Bronchial epithelial cell (primary cell): ENCODE data around the gene IDH3G. TPM values are rescaled to one million over a fixed set of nuclear protein-coding genes. Genes with fewer than 3 reads are reported as not detected.

Experiments used
- DNase-seq: peaks from one replicate; pipeline ENCODE4 v3.0.0-alpha.2; 2010; ENCODE audit warnings: low read depth
- FAIRE-seq: peaks from 2 replicates; lab custom pipeline; 2011; peaks lifted over from hg19 to GRCh38; lab: Jason Lieb, UNC
- H3K27me3 ChIP-seq: 2 replicates; pipeline ENCODE4 v1.5.1; 2011; ENCODE audit warnings: low read length; ENCODE audit not compliant: control insufficient read depth, insufficient read depth
- H3K36me3 ChIP-seq: 2 replicates; pipeline ENCODE4 v1.5.1; 2011; ENCODE audit warnings: low read length; ENCODE audit not compliant: control insufficient read depth, insufficient read depth
- H3K4me3 ChIP-seq: 2 replicates; pipeline ENCODE4 v1.5.1; 2011; ENCODE audit warnings: mild to moderate bottlenecking, low read depth, low read length, control low read depth
- total RNA-seq: library from RNA; depleted of rRNA; stranded (reverse); fragments of >200 nt; gene quantifications from 2 replicates; pipeline ENCODE4 v1.2.1, GENCODE V29; 2014
- TF ChIP-seq, protein P1 (sequence below): IDR thresholded peaks from 2 replicates; pipeline ENCODE4 v1.5.1; 2011; ENCODE audit warnings: mild to moderate bottlenecking, moderate library complexity, low read length, control low read depth, inconsistent platforms; ENCODE audit not compliant: insufficient read depth, severe bottlenecking

Gene IDH3G
- total RNA-seq, 1 donor from 2014 or later = 26.3 TPM

GRCh38 chrX:153812220-153812619, 18.0 kb upstream of the IDH3G start:
- TF ChIP-seq, protein P1, sequence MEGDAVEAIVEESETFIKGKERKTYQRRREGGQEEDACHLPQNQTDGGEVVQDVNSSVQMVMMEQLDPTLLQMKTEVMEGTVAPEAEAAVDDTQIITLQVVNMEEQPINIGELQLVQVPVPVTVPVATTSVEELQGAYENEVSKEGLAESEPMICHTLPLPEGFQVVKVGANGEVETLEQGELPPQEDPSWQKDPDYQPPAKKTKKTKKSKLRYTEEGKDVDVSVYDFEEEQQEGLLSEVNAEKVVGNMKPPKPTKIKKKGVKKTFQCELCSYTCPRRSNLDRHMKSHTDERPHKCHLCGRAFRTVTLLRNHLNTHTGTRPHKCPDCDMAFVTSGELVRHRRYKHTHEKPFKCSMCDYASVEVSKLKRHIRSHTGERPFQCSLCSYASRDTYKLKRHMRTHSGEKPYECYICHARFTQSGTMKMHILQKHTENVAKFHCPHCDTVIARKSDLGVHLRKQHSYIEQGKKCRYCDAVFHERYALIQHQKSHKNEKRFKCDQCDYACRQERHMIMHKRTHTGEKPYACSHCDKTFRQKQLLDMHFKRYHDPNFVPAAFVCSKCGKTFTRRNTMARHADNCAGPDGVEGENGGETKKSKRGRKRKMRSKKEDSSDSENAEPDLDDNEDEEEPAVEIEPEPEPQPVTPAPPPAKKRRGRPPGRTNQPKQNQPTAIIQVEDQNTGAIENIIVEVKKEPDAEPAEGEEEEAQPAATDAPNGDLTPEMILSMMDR = no peak
- Histone ChIP-seq H3K36me3 (no peaks in the 10 kb centered on the region), H3K27me3 (no peaks in the 10 kb centered on the region), H3K4me3 (no peak overlapping the region)
- no peak for FAIRE-seq
- DNase-seq = no peak

DNA sequence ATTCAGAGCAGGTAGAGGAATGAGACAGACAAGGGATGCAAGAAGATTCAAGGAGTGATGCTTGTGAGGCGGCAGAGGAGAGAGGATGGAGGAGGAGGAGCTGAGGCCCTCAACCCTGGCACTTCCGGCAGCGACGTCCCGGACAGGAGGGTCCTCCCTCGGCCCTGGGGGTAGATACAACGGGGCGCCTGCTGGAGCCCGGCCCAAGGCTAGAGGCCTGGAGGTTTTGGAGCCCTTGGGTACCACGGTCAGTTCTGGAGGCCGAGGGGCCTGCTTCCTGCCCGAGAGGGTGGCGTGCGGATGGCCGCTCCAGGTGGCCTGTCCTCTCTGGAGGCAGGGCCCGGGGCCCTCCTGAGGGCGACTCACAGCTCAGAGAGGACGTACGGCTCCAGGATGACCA, 13.8 kb upstream of the IDH3G start:
- DNase-seq = no peak

DNA sequence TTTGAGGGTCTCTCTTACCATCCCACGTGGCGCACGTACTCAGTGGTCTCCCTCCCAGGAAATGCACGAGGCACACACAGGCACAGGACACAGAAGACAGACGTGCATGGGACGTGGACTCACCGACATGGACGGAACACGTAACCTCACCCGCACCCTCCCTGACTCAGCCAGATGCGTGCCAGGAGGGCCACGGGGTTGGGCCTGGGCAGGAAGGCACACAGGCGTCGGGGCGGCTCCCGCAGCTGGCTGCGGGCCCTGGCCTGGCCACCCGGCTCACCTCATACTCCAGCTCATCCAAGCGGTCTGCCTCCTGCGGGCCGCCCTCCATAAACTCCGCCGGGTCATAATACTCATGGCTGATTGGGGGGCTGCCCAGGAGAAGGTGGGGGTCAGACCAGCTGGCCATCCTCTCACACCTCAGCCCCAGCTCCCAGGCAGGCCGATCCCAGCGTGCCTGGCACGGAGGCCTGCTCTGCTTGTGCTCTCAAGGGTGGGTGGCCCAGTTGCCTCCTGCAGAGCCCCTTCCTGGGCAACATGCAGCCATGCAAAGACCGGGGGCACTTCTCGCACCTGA, 12.9 kb upstream of the IDH3G start:
- Histone ChIP-seq H3K4me3 (no peak overlapping the region), H3K27me3 (peaks cover under 1% of the 10 kb centered on the region), H3K36me3 (no peaks in the 10 kb centered on the region)
- TF ChIP-seq, protein P1 = no peak
- DNase-seq = peak; percentile 3
- no peak for FAIRE-seq

More for the DNA sequence above, 13.8 kb upstream of the IDH3G start:
- Histone ChIP-seq H3K4me3 (no peak overlapping the region), H3K36me3 (no peaks in the 10 kb centered on the region), H3K27me3 (no peaks in the 10 kb centered on the region)
- no peak for FAIRE-seq
- TF ChIP-seq, protein P1 = no peak

- TF ChIP-seq, protein P1 = no peak
- Histone ChIP-seq H3K27me3 (peaks cover 1% of the 10 kb centered on the region), H3K36me3 (no peaks in the 10 kb centered on the region), H3K4me3 (no peak overlapping the region)
- DNase-seq = no peak
- no peak for FAIRE-seq
Observed at GRCh38 chrX:153805436-153805835, 11.3 kb upstream of the IDH3G start.

GRCh38 chrX:153804621-153805020, 10.4 kb upstream of the IDH3G start:
- Histone ChIP-seq H3K4me3 (no peak overlapping the region), H3K27me3 (peaks cover 1% of the 10 kb centered on the region), H3K36me3 (no peaks in the 10 kb centered on the region)
- no peak for FAIRE-seq
- TF ChIP-seq, protein P1 = no peak
- no peak for DNase-seq

- Histone ChIP-seq H3K27me3 (peaks cover 1% of the 10 kb centered on the region), H3K36me3 (no peaks in the 10 kb centered on the region), H3K4me3 (no peak overlapping the region)
- FAIRE-seq = no peak
- DNase-seq = no peak
- TF ChIP-seq, protein P1 = no peak
Observed at GRCh38 chrX:153804100-153804595, 10.0 kb upstream of the IDH3G start.
